ENCODE data around the gene COX11. TPM values are rescaled to one million over a fixed set of nuclear protein-coding genes. Genes with fewer than 3 reads are reported as not detected.

COX11 gene
- total RNA-seq, 6 experiments from 2014 or later: 34.1 to 45.9 (median 43.2) TPM

GRCh38 chr17:54948380-54948779 lies 20.1 kb downstream of the COX11 start:
- no peaks in the 10 kb centered on the region for H3K9me3 Mint-ChIP-seq
- DNase-seq: peak; percentile 96
- peak overlapping the region; percentile 42 for H3K27ac Mint-ChIP-seq

GRCh38 chr17:54947396-54947795 lies 21.1 kb downstream of the COX11 start:
- Mint-ChIP-seq H3K9me3 (no peaks in the 10 kb centered on the region), H3K27me3 (ENCODE audit: insufficient read depth) (no peaks in the 10 kb centered on the region; the same call in 1 of the 2 replicates), H3K36me3 (ENCODE audit: low read depth) (peaks cover 38% of the 10 kb centered on the region), H3K27ac (no peak overlapping the region), H3K4me1 (ENCODE audit: low read depth) (peaks cover 30% of the 10 kb centered on the region), H3K4me3 (no peak overlapping the region)
- no peak for DNase-seq
- no peak for TF ChIP-seq CTCF (IDR thresholded peaks at IDR 0.05)

More at GRCh38 chr17:54948380-54948779, 20.1 kb downstream of the COX11 start:
- peaks cover 39% of the 10 kb centered on the region for H3K36me3 Mint-ChIP-seq (ENCODE audit: low read depth)
- peaks cover 30% of the 10 kb centered on the region for H3K4me1 Mint-ChIP-seq (ENCODE audit: low read depth)
- no peaks in the 10 kb centered on the region; the same call in 1 of the 2 replicates for H3K27me3 Mint-ChIP-seq (ENCODE audit: insufficient read depth)
- peak overlapping the region; percentile 34; the same call in 1 of the 2 replicates for H3K4me3 Mint-ChIP-seq
- no peak for TF ChIP-seq CTCF (IDR thresholded peaks at IDR 0.05)

- Mint-ChIP-seq H3K27me3 (ENCODE audit: insufficient read depth) (no peaks in the 10 kb centered on the region; the same call in 1 of the 2 replicates), H3K27ac (no peak overlapping the region), H3K4me1 (ENCODE audit: low read depth) (peaks cover 30% of the 10 kb centered on the region), H3K9me3 (no peaks in the 10 kb centered on the region), H3K36me3 (ENCODE audit: low read depth) (peaks cover 32% of the 10 kb centered on the region), H3K4me3 (no peak overlapping the region)
- no peak for DNase-seq
- no peak for TF ChIP-seq CTCF (IDR thresholded peaks at IDR 0.05)
Measured at GRCh38 chr17:54945671-54946070, 22.8 kb downstream of the COX11 start.

GRCh38 chr17:54945231-54945630 lies 23.2 kb downstream of the COX11 start:
- DNase-seq: no peak
- Mint-ChIP-seq H3K4me3 (no peak overlapping the region), H3K36me3 (ENCODE audit: low read depth) (peaks cover 28% of the 10 kb centered on the region), H3K4me1 (ENCODE audit: low read depth) (peaks cover 30% of the 10 kb centered on the region), H3K27me3 (ENCODE audit: insufficient read depth) (no peaks in the 10 kb centered on the region; the same call in 1 of the 2 replicates), H3K27ac (no peak overlapping the region), H3K9me3 (no peaks in the 10 kb centered on the region)
- TF ChIP-seq CTCF (IDR thresholded peaks at IDR 0.05): no peak

GRCh38 chr17:54944796-54945195 lies 23.7 kb downstream of the COX11 start:
- Mint-ChIP-seq H3K4me3 (no peak overlapping the region), H3K36me3 (ENCODE audit: low read depth) (peaks cover 26% of the 10 kb centered on the region), H3K27me3 (ENCODE audit: insufficient read depth) (no peaks in the 10 kb centered on the region; the same call in 1 of the 2 replicates), H3K9me3 (no peaks in the 10 kb centered on the region), H3K27ac (no peak overlapping the region), H3K4me1 (ENCODE audit: low read depth) (peaks cover 30% of the 10 kb centered on the region)
- DNase-seq: no peak
- TF ChIP-seq CTCF (IDR thresholded peaks at IDR 0.05): no peak

GRCh38 chr17:54941285-54941684 lies 27.2 kb downstream of the COX11 start:
- TF ChIP-seq CTCF (IDR thresholded peaks at IDR 0.05): no peak
- H3K36me3 Mint-ChIP-seq (ENCODE audit: low read depth): peaks cover 20% of the 10 kb centered on the region
- DNase-seq: no peak
- no peak overlapping the region for H3K27ac Mint-ChIP-seq
- no peaks in the 10 kb centered on the region for H3K9me3 Mint-ChIP-seq
- H3K4me1 Mint-ChIP-seq (ENCODE audit: low read depth): peaks cover 14% of the 10 kb centered on the region
- no peaks in the 10 kb centered on the region; the same call in 1 of the 2 replicates for H3K27me3 Mint-ChIP-seq (ENCODE audit: insufficient read depth)
- no peak overlapping the region for H3K4me3 Mint-ChIP-seq

Measured in HFFc6 (cell line).